CD4-positive, alpha-beta T cell treated with Interleukin-21 for 1 hour (primary cell): ENCODE measurements around the gene JOSD1.

ENCODE experiments used
- DNase-seq: peaks from one replicate; pipeline ENCODE4 v3.0.0-alpha.2; 2020

JOSD1 gene

GRCh38 chr22:38700789-38701628 lies at the start of gene JOSD1:
TSS of gene JOSD1 (minus strand) at chr22:38700943. CDS start at chr22:38699987, 956 bp downstream.
- peak; percentile 98 for DNase-seq

GRCh38 chr22:38750104-38750503 lies 49.4 kb upstream of the JOSD1 start:
- no peak for DNase-seq

DNA sequence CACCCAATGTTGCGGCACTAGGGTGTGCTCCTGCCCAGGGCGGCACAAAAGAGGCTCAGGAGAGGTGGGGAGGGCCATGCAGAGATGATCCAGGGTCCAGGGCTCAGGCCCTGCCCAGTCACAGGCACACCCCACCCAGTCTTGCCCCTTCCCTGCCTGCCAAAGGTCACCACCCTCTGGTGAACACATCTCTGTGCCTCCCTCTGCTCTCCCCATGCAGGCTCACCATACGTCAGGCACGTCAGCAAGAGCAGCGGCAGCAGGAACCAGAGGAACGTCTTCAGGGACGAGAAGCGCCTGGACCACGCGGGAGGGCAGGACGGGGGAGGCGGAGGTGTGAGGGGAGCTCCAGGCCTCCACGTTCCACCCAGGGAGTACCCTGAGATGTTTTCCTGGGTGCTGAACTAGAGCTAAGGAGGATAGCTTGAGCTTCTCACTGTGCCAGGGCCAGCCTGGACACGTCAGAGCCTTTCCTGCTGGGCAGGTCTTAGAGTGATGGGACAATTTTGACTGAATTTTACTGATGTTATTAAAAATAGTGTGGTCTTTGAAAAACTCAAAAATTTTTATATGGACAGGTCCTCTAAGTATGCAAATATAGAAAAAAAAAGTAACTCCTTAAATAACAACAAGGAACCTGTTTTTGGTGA lies 47.9 kb upstream of the JOSD1 start:
- DNase-seq: no peak

- DNase-seq: no peak
These were observed 45.1 kb upstream of the JOSD1 start for GRCh38 chr22:38745676-38746460.

GRCh38 chr22:38744981-38745380 lies 44.2 kb upstream of the JOSD1 start:
- DNase-seq: no peak

DNA sequence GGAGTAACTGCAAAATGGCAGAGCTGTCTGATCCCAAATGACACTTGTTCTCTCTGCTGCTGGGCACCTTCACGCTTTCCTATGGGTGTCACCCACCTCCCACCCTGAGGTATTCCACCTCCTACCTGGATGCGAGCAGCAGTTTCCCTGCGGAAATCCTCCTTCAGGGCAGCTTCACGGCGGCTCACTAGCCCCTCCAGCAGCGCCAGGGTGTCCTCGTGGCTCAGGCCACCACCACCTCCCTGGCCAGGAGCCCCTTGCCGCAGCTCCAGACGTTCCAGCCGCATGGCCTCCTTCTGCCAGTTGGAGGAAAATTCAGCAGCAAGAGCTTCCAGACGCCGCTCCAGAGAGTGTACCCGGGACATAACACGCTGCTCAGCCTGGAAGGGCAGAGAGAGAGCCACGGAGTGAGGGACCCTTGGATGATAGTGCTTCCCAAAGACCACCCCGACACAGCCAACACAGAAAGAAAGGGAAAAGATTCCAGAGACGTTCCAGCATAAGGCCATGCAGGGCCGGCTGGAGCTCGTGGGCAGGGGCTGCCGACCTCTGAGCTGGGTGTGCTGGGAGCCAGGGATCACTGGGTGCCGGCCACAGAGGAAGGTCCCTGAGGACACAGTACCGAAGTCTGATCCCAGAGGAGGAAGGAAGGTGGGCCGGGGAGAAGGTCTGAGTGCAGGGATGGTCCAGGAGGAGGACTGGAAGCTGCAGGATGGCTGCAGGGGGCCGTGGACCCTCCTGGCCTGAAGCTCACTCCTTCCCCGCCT lies 41.6 kb upstream of the JOSD1 start:
- no peak for DNase-seq

DNA sequence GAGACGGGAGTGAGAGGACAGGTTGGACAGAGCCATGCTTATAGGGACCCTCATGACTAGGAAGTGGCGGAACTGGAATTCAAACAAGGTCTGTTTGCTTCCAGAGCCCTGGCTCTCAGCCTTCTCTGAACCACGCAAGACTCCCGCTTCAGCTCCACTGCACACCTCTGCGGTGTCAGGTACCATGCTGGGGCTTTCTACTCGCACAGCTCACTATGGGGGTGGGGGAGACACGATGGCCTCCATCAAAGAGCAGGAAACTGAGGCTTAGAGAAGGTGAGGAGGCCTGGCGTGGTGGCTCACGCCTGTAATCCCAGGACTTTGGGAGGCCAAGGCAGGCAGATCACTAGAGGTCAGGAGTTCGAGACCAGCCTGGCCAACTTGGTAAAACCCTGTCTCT lies 40.8 kb upstream of the JOSD1 start:
- no peak for DNase-seq

DNA sequence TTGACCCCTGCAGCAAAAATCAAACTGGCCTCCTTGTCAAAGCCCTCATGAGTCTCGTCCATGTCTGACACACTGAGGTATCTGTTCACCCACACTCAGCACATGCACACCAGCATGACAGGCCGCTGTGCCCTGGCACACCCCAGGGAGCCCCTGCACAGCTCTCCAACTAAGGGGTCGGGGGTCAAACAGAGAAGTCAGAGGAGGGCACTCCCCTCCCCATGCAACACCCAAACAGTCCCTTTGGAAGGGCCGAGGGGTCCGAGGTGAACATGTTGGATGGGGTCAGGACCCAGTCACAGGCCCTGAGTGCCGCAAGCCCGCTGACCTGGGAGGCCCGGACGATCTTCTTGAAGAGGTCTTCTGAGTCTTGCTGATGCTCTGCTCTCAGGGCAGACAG lies 40.4 kb upstream of the JOSD1 start:
- no peak for DNase-seq

- no peak for DNase-seq
These were observed 40.0 kb upstream of the JOSD1 start for GRCh38 chr22:38740754-38741153.

DNA sequence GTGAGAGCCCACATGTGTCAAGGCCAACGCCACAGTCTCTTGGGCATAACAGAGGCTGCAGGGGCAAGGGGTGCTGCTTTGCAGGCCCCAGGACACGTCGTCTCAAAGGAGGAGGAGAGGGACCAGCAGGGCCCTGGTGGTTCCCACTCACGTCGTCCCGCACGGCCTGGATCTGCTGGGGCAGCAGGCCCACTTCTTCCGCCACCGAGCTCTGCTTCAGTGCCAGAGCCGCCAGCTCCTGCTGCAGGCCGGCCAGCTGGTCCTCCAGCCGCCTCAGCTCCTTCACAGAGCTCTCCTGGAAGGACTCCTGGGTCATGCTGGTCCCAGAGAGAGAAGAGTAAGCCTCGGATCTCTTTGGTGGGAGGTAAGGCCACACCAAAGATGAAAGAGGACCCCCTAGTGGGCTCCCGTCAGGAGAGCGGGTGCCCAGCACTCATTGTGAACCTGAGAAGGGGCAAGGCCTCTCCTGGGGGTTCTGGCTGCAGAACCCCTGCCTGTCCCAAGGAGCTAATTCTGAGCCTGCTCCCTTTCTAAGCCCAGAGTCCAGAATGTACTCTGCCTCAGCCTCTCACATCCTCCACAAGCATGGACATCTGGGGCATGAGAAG lies 39.5 kb upstream of the JOSD1 start:
- no peak for DNase-seq

GRCh38 chr22:38739300-38740055 lies 38.7 kb upstream of the JOSD1 start:
- no peak for DNase-seq

- no peak for DNase-seq
These were observed 37.8 kb upstream of the JOSD1 start for GRCh38 chr22:38738475-38739070.

DNA sequence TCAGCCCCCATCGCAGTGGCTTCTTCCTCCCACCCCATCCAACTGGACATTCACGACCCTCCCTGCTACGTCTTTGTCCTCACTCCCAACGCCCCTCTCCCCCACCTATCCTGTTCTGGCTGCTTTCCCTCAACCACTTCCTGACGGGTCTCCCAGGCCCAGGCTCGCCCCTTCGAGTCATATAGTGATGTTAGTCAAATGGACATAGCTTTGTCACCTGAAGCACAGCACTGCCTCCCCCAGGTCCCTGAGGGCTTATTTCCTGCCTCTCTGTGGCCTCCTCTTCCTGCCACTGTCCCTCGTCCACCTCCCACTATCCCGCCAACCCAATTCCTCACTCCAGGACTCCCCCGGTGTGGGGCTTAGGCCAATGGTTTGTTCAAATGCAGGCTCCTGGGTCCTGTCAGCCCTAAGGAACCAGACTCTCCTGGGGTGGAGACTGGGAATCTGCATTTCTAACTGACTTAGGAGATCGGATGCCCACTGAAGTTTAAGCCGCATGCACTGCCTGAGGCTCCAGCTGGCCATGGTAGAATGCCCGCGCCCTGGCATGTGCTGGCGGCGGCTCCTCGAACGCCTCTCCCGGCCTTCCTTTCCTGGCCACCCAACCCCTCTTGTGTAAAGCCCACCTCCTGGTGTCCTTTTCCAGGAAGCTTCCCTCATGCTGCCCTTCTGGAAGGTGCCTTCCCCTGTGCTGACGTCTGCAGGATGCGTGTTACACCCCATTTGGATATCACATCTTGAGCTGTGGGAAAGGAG lies 36.7 kb upstream of the JOSD1 start:
- DNase-seq: no peak

GRCh38 chr22:38736257-38736570 lies 35.5 kb upstream of the JOSD1 start:
- DNase-seq: no peak

DNA sequence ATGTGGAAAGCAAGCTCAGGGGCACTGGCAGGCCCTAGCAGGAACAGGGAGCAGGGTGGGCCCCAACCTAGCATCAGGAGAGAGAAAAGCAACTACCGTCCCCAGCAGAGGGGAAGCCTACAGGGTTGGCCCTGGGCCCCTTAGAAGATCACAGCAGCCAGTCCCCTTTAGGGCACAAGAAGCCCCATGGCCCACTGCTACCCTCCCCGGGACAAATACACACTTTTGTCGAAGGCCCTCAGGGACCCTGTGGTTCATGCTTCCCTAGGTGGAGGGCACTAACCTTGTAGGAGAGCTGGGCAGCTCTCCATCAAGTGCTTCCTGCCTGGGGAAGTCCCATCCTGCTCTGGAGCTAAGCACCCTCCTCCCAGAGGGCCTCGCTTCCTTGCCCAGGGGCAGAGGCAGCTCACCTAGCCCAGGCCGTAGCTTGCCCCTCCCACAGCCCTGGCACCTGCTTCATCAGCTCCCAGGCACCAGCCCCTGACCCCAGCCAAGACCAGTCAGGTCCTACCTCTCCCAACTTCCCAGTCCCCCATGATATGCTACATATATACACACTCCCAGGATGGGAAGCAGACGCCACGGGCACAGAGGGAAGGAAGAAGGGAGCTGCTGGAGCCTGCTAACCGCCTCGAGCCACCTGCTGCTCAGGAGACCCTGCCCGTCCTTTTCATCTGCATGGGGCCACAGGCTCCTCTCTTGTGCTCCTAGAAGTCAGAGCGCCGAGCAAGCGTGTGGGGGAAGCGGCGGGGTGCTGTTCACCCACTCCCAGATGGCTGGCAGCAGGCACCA lies 34.9 kb upstream of the JOSD1 start:
- DNase-seq: no peak

DNA sequence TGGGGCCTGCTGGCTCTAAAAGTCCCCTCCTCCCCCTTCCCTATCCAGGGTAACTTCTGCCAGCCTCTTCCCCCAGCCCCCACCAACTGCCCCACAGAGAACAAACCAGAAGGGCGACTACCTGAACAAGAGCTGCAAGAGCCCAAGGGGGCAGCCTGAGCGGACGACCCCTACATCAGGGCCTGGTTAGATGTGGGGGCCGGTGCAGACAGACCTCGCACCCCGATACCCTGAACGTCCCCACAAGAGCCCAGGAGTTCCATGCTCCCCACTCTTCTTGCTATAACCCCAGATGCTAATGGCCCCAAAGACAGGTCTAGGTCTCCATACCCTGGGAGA lies 34.4 kb upstream of the JOSD1 start:
- DNase-seq: no peak

DNA sequence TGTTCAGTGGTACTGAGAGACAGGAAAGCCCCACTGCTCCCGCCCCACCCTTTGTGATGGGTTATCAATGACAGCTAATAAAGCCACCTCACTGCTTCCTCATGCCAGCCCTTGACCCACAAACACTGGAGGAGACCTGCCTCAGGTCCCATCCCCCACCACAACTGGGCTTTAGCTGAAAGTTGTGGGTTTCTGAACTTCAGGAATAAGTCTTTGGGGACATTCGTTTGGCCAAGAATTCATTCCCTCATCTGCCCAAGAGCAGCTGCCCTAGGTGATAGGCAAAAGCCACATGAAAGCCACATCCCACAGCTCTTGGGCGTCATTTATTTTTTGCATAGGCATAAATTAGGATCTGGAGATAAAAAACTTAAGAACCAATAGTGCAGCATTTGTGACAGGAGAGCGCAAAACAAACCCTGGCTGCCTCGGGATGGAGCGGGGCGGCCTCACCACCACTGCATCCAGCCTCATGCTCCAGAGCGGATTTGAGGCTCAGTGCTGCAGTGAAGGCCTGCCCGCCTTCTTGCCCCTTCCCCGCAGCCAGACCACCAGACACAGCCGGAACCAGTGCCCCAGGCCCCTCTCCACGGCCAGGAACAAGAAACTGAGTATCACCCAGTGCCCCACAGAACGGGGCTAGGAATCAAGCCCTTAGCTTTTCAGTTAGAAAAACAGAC lies 33.8 kb upstream of the JOSD1 start:
- DNase-seq: no peak

DNA sequence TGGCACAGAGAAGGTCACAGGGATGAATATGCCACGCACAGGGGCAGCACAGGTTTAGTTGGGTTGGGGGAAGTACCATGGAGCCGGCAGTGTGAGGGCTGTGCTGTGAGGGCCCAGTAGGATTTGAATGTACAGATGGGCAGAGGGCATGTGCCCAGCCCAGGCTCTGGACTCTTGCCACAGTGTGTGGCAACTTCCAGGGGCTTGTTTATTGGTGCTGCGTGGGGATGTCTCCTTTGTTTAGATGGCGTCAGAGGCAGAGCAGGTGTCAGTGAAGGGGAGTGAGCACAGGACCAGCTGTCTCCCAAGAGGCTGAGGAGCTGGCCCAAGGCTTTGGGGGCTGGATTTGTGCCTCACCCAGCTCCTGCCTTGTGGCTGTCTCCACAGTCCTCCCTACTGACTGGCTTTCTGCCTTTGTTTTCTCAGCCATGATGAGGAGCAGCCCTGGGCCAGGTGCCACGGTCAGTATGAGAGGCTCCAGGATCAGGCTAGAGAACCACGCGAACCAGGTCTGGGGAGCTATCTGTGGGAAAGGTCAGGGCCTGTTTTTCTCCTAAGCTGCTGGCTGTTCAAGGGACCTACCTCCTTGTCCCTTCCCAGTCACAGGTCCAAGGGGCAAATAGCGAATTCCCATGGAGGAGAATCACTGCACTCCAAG lies 33.1 kb upstream of the JOSD1 start:
- no peak for DNase-seq

GRCh38 chr22:38733329-38733723 lies 32.6 kb upstream of the JOSD1 start:
- peak; percentile 61 for DNase-seq
